OCI-LY7 (cell line): ENCODE measurements around the gene KRTAP16-1. TPM values are rescaled to one million over a fixed set of nuclear protein-coding genes. Genes with fewer than 3 reads are reported as not detected.
"Not testable (repeated sequence)": the region's sequence is repeated elsewhere in the genome, so short reads cannot be mapped to it uniquely, and the experiment has no call there.

Experiments used
- BruUV-seq: library from RNA; stranded (reverse); fragments of 400-500 nt; replicated peaks from 2 replicates; lab custom pipeline; 2021; lab: Mats Ljungman, UMichigan
- CTCF ChIA-PET: fragments of 300-600 bp; sonication (Branson Sonifier 250); formaldehyde crosslinking; loops from one replicate; lab custom pipeline; 2022; ENCODE audit warnings: antibody characterized with exemption; ENCODE audit not compliant: unreplicated experiment; lab: Charles Lee
- POLR2A ChIA-PET: fragments of 300-600 bp; sonication (Branson Sonifier 250); formaldehyde crosslinking; loops from one replicate; lab custom pipeline; 2022; ENCODE audit warnings: antibody characterized with exemption; lab: Charles Lee
- DNase-seq: peaks from one replicate; pipeline ENCODE4 v3.0.0-alpha.2; 2015; ENCODE audit warnings: low spot score
- H2AFZ ChIP-seq: fragments of 200-600 bp; sonication (generic), shearing (Covaris generic); 2 replicates; pipeline ENCODE4 v1.6.1; 2014; ENCODE audit warnings: mild to moderate bottlenecking, antibody characterized with exemption, low read length, moderate library complexity
- H3K27ac ChIP-seq: fragments of 200-600 bp; sonication (generic); 2 replicates; pipeline ENCODE4 v1.5.1; 2014; ENCODE audit warnings: mixed run types, low read depth, mild to moderate bottlenecking, moderate library complexity, low read length, inconsistent platforms; ENCODE audit not compliant: poor library complexity, severe bottlenecking
- H3K36me3 ChIP-seq: fragments of 200-600 bp; sonication (generic); 2 replicates; pipeline ENCODE4 v1.6.1; 2014; ENCODE audit warnings: mild to moderate bottlenecking, antibody characterized with exemption, low read length, moderate library complexity, mixed read lengths; ENCODE audit not compliant: insufficient read depth
- H3K4me1 ChIP-seq: fragments of 200-600 bp; sonication (generic); 2 replicates; pipeline ENCODE4 v1.5.1; 2014; ENCODE audit warnings: mild to moderate bottlenecking, low read length; ENCODE audit not compliant: insufficient read depth, poor library complexity, severe bottlenecking
- H3K4me2 ChIP-seq: fragments of 200-600 bp; sonication (generic); 2 replicates; pipeline ENCODE4 v1.6.1; 2014; ENCODE audit warnings: mild to moderate bottlenecking, low read length
- H3K4me3 ChIP-seq: fragments of 200-600 bp; sonication (generic); 2 replicates; pipeline ENCODE4 v1.5.1; 2014; ENCODE audit warnings: mild to moderate bottlenecking, low read depth, low read length; ENCODE audit not compliant: poor library complexity, severe bottlenecking
- H3K79me2 ChIP-seq: fragments of 200-600 bp; sonication (generic); 2 replicates; pipeline ENCODE4 v1.6.1; 2016; ENCODE audit warnings: low read depth, mild to moderate bottlenecking, low read length, moderate library complexity, mixed read lengths; ENCODE audit not compliant: insufficient read depth
- H3K9me2 ChIP-seq: fragments of 200-600 bp; sonication (generic); 2 replicates; pipeline ENCODE4 v1.6.1; 2016; ENCODE audit warnings: mild to moderate bottlenecking, low read length, mixed read lengths; ENCODE audit not compliant: insufficient read depth
- H3K9me3 ChIP-seq: fragments of 200-600 bp; sonication (generic); 2 replicates; pipeline ENCODE4 v1.6.1; 2014; ENCODE audit warnings: mild to moderate bottlenecking, mixed run types, low read length, mixed read lengths
- H4K20me1 ChIP-seq: fragments of 200-600 bp; sonication (generic); 2 replicates; pipeline ENCODE4 v1.6.1; 2014; ENCODE audit warnings: mild to moderate bottlenecking, antibody characterized with exemption, low read length, moderate library complexity, mixed read lengths; ENCODE audit not compliant: insufficient read depth
- CTCF ChIP-seq: fragments of 200-600 bp; sonication (generic); conservative IDR thresholded peaks from 2 replicates; pipeline ENCODE4 v1.5.1; 2014; ENCODE audit warnings: mild to moderate bottlenecking, antibody characterized with exemption, low read length, moderate library complexity, mixed read lengths
- EZH2phosphoT487 ChIP-seq: fragments of 200-600 bp; sonication (generic); IDR thresholded peaks from 2 replicates; pipeline ENCODE4 v1.6.1; 2018; ENCODE audit warnings: low read depth, borderline replicate concordance, mild to moderate bottlenecking, mixed run types, antibody characterized with exemption, low read length, moderate library complexity, mixed read lengths
- intact Hi-C: fragments of 100-400 bp; cut with micrococcal nuclease; formaldehyde crosslinking; loops from one replicate; pipeline ENCODE4 v1.10.0; 2022; ENCODE audit not compliant: unreplicated experiment
- total RNA-seq, 2 experiments: library from RNA; depleted of rRNA in 1 of 2; stranded (reverse); fragments of >200 nt in 1 of 2; shearing (Covaris generic) in 1 of 2; gene quantifications; 2 replicates each; pipeline ENCODE4 v1.2.3, GENCODE V29; 2014 to 2022

The KRTAP16-1 gene
- total RNA-seq, 2 experiments from 2014 or later: not detected

GRCh38 chr17:41352597-41353366 is 43.7 kb upstream of the KRTAP16-1 start:
- POLR2A ChIA-PET: interaction anchor here (0.9 kb wide), 1 partner anchor 426 kb away, joined by 3 read pairs; no protein-coding TSS in a partner anchor
- intact Hi-C loops: no loop called here

GRCh38 chr17:41351177-41351576 is 42.1 kb upstream of the KRTAP16-1 start:
- DNase-seq: no peak
- no peaks in the 10 kb centered on the region for H3K4me1 ChIP-seq
- no peak for TF ChIP-seq CTCF
- TF ChIP-seq EZH2phosphoT487: no peak
- H3K79me2 ChIP-seq: no peaks in the 10 kb centered on the region
- H3K4me2 ChIP-seq: no peak overlapping the region
- ChIA-PET CTCF (no interaction called here), POLR2A (no interaction called here)
- no peaks in the 10 kb centered on the region for H3K36me3 ChIP-seq
- H3K4me3 ChIP-seq: no peak overlapping the region
- H4K20me1 ChIP-seq: no peaks in the 10 kb centered on the region
- H3K9me3 ChIP-seq: no peaks in the 10 kb centered on the region
- intact Hi-C loops: no loop called here
- no TSS peak for BruUV-seq
- no peak overlapping the region for H2AFZ ChIP-seq
- H3K27ac ChIP-seq: no peak overlapping the region
- H3K9me2 ChIP-seq: no peaks in the 10 kb centered on the region

More at GRCh38 chr17:41352597-41353366, 43.7 kb upstream of the KRTAP16-1 start:
- DNase-seq: no peak
- H3K9me2 ChIP-seq: no peaks in the 10 kb centered on the region
- H4K20me1 ChIP-seq: no peaks in the 10 kb centered on the region
- BruUV-seq: no TSS peak
- no peak overlapping the region for H2AFZ ChIP-seq
- no peak overlapping the region for H3K27ac ChIP-seq
- CTCF ChIA-PET: no interaction called here
- H3K4me3 ChIP-seq: no peak overlapping the region
- no peaks in the 10 kb centered on the region for H3K36me3 ChIP-seq
- no peak overlapping the region for H3K4me2 ChIP-seq
- no peaks in the 10 kb centered on the region for H3K4me1 ChIP-seq
- no peaks in the 10 kb centered on the region for H3K9me3 ChIP-seq
- TF ChIP-seq CTCF: no peak
- no peak for TF ChIP-seq EZH2phosphoT487
- H3K79me2 ChIP-seq: no peaks in the 10 kb centered on the region

GRCh38 chr17:41350381-41350878 is 41.3 kb upstream of the KRTAP16-1 start, which contains the start of gene KRT33A:
TSS of gene KRT33A (minus strand) at chr17:41350828. CDS start at chr17:41350767, 61 bp downstream.
- H3K9me2 ChIP-seq, H4K20me1 ChIP-seq, H2AFZ ChIP-seq, CTCF ChIA-PET, H3K79me2 ChIP-seq, POLR2A ChIA-PET, H3K4me3 ChIP-seq, H3K36me3 ChIP-seq, intact Hi-C loops, BruUV-seq, H3K27ac ChIP-seq, DNase-seq, H3K4me2 ChIP-seq, H3K9me3 ChIP-seq, H3K4me1 ChIP-seq: not testable (repeated sequence)
